ENCODE data around the gene ZNF787.

The ZNF787 gene

GRCh38 chr19:56120371-56121179 lies 520 bp downstream of the ZNF787 start:
- DNase-seq (ENCODE audit: low read depth in 2 of 2) = peak; percentile 61 to 62

- no peak for DNase-seq (ENCODE audit: low read depth in 2 of 2)
Observed at GRCh38 chr19:56120002-56120370, 1.1 kb downstream of the ZNF787 start.

- no peak for DNase-seq (ENCODE audit: low read depth in 2 of 2)
Observed at GRCh38 chr19:56119582-56119978, 1.5 kb downstream of the ZNF787 start.

- no peak for DNase-seq (ENCODE audit: low read depth in 2 of 2)
Observed at GRCh38 chr19:56118666-56119581, 2.2 kb downstream of the ZNF787 start.

GRCh38 chr19:56117889-56118288 lies 3.2 kb downstream of the ZNF787 start:
- DNase-seq (ENCODE audit: low read depth in 2 of 2) = no peak

- DNase-seq (ENCODE audit: low read depth in 2 of 2) = no peak
Observed at GRCh38 chr19:56117376-56117884, 3.7 kb downstream of the ZNF787 start.

- DNase-seq (ENCODE audit: low read depth in 2 of 2) = no peak
Observed at GRCh38 chr19:56116606-56117005, 4.5 kb downstream of the ZNF787 start.

- no peak for DNase-seq (ENCODE audit: low read depth in 2 of 2)
Observed at GRCh38 chr19:56115490-56115889, 5.6 kb downstream of the ZNF787 start.

GRCh38 chr19:56114778-56115110 lies 6.4 kb downstream of the ZNF787 start:
- DNase-seq (ENCODE audit: low read depth in 2 of 2) = no peak

GRCh38 chr19:56114051-56114777 lies 6.9 kb downstream of the ZNF787 start:
- DNase-seq (ENCODE audit: low read depth in 2 of 2) = no peak

GRCh38 chr19:56113074-56113632 lies 7.9 kb downstream of the ZNF787 start:
- no peak for DNase-seq (ENCODE audit: low read depth in 2 of 2)

GRCh38 chr19:56112313-56112709 lies 8.8 kb downstream of the ZNF787 start:
- no peak for DNase-seq (ENCODE audit: low read depth in 2 of 2)

- peak; percentile 8 to 11 for DNase-seq (ENCODE audit: low read depth in 2 of 2)
Observed at GRCh38 chr19:56111601-56112312, 9.3 kb downstream of the ZNF787 start.

- no peak for DNase-seq (ENCODE audit: low read depth in 2 of 2)
Observed at GRCh38 chr19:56110515-56111448, 10.3 kb downstream of the ZNF787 start.

- DNase-seq (ENCODE audit: low read depth in 2 of 2) = no peak
Observed at GRCh38 chr19:56109226-56109625, 11.9 kb downstream of the ZNF787 start.

- no peak for DNase-seq (ENCODE audit: low read depth in 2 of 2)
Observed at GRCh38 chr19:56108447-56109195, 12.5 kb downstream of the ZNF787 start.

GRCh38 chr19:56107626-56108351 lies 13.3 kb downstream of the ZNF787 start:
- no peak for DNase-seq (ENCODE audit: low read depth in 2 of 2)

GRCh38 chr19:56106993-56107392 lies 14.1 kb downstream of the ZNF787 start:
- DNase-seq (ENCODE audit: low read depth in 2 of 2) = no peak

Measured in stimulated activated CD8-positive, alpha-beta memory T cell treated with anti-CD3 and anti-CD28 coated beads, Interleukin-7, amount 100 ng/mL, for 1 hour (primary cell).